SJCRH30 (cell line): Measurements from ENCODE around the gene FBLL1. TPM values are rescaled to one million over a fixed set of nuclear protein-coding genes. Genes with fewer than 3 reads are reported as not detected.
"Not testable (repeated sequence)": the region's sequence is repeated elsewhere in the genome, so short reads cannot be mapped to it uniquely, and the experiment has no call there.

Source experiments
- DNase-seq, 2 experiments: peaks; one replicate each; pipeline ENCODE4 v3.0.0-alpha.2; 2015 to 2020
- H3K27ac ChIP-seq: fragments of 250-450 bp; sonication (Bioruptor Pico); 2 replicates; pipeline ENCODE4 v1.5.1; 2020; ENCODE audit warnings: mild to moderate bottlenecking, moderate library complexity
- H3K27me3 ChIP-seq: fragments of 250-450 bp; sonication (Bioruptor Pico); 2 replicates; pipeline ENCODE4 v1.5.1; 2020; ENCODE audit warnings: mild to moderate bottlenecking, moderate library complexity
- H3K36me3 ChIP-seq: fragments of 250-450 bp; sonication (Bioruptor Pico); 2 replicates; pipeline ENCODE4 v1.5.1; 2020; ENCODE audit warnings: mild to moderate bottlenecking, moderate library complexity
- H3K4me1 ChIP-seq: fragments of 250-450 bp; sonication (Bioruptor Pico); 2 replicates; pipeline ENCODE4 v1.5.1; 2020; ENCODE audit warnings: mild to moderate bottlenecking, moderate library complexity
- H3K4me3 ChIP-seq: fragments of 250-450 bp; sonication (Bioruptor Pico); 2 replicates; pipeline ENCODE4 v1.5.1; 2020; ENCODE audit warnings: mild to moderate bottlenecking, moderate library complexity
- H3K9me3 ChIP-seq: fragments of 250-450 bp; sonication (Bioruptor Pico); replicated peaks from 2 replicates; pipeline ENCODE4 v1.5.1; 2020; ENCODE audit warnings: mild to moderate bottlenecking, moderate library complexity
- total RNA-seq: library from RNA; depleted of rRNA; stranded (reverse); fragments of >200 nt; shearing (Covaris generic); gene quantifications from 2 replicates; pipeline ENCODE4 v1.2.3, GENCODE V29; 2014

The FBLL1 gene
- total RNA-seq, 1 experiment from 2014 or later, result not detected

DNA sequence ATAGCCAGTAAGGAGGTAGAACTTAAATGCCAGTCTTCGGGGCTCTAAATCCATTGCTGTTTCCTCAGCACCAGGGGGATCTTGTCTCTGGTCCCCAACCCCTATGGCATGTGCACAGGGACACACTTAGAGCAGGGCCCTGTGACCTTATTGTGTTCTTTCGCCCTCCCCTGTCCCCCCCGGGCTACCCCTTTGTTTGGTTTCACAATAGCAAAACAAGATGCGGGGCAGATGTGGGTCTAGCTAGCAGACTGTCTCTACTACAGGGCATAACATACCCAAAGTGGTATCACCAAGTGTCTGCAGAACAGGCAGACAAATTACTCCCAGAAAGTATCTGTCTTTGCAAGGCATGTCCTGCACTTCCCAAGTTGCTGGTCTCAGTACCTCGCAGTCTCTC lies 2.1 kb downstream of the FBLL1 start:
- no peak overlapping the region for H3K4me3 ChIP-seq
- H3K27ac ChIP-seq, result no peak overlapping the region
- H3K27me3 ChIP-seq, result no peaks in the 10 kb centered on the region

DNA sequence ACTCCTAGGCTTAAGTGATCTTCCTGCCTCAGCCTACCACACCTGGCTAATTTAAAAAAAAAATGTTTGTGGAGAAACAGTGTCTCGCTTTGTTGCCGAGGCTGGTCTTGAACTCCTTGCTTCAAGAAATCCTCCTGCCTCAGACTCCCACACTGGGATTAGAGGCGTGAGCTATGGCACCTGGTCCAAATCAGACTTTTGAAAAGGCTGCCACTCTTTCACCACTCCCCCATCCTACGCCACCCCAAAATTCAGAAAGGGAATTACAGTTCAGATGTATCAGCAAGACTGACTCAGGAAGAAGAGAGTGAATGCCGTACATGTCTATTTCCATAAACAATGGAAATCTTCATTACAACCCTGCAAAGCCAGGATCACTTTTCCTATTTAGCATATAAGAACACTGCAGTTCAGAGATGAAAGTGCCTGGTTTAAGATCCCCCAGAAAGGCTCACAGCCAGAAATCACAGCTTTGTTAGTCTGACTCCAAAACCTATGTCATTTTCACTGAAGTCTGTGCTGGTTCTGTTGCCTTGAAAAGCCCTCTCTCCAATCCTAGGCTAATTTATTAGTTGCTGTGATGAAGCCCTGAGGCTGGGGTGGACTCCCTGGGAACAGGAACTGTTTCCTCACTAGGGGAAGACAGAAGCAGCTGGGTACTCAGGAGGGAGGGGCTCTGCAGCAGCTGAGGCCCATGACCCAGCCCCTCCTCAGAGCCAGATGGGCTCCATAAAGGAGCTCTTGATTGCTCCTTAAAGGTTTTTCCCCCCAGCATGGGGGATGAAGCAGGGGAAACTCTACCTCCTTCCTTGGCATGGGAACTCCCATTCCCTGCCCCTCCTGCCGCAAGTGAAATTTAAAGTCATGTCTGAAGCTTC lies 3.1 kb downstream of the FBLL1 start:
- Histone ChIP-seq H3K36me3 (no peaks in the 10 kb centered on the region), H3K27ac (no peak overlapping the region), H3K4me3 (no peak overlapping the region), H3K4me1 (no peaks in the 10 kb centered on the region), H3K27me3 (no peaks in the 10 kb centered on the region), H3K9me3 (no peaks in the 10 kb centered on the region)
- peak in 1 of 2 experiments; percentile 24 for DNase-seq

More for the DNA sequence above, 2.1 kb downstream of the FBLL1 start:
- Histone ChIP-seq H3K9me3 (no peaks in the 10 kb centered on the region), H3K4me1 (no peaks in the 10 kb centered on the region), H3K36me3 (no peaks in the 10 kb centered on the region)
- no peak for DNase-seq

DNA sequence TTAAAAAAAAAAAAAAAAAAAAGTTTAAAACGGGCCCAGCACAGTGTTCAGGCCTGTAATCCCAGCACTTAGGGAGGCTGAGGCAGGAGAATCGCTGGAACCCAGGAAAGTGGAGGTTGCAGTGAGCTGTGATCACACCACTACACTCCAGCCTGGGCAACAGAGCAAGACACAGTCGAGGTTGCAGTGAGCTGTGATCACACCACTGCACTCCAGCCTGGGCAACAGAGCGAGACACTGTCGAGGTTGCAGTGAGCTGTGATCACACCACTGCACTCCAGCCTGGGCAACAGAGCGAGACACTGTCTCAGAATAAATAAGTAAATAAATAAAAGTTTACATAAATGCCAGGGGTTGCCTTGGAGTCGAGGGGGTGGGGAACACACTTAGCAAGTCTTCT lies 5.2 kb downstream of the FBLL1 start:
- not testable (repeated sequence) for H3K4me1 ChIP-seq, H3K4me3 ChIP-seq, H3K36me3 ChIP-seq, H3K27ac ChIP-seq, H3K9me3 ChIP-seq, DNase-seq, H3K27me3 ChIP-seq

DNA sequence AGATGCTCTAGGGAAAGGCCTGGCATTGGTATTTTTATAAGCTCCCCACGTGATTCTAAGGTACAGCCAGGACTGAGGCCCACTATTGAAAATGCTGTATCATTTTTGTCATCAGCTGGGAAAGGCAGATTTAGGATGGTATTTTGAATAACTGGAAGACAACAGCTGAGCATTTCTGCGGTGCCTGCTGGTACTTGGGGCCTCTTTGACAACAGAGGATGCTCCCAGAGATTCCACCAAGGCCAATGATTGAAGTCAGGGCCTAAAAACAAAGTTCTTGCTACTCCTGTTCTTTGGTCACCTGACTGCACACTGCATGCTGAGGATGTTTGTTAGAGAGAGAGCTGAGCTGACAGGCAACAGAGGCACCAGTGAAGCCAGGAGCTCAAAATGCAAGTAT lies 8.1 kb downstream of the FBLL1 start:
- Histone ChIP-seq H3K36me3 (no peaks in the 10 kb centered on the region), H3K27me3 (no peaks in the 10 kb centered on the region), H3K27ac (no peak overlapping the region), H3K9me3 (no peaks in the 10 kb centered on the region; the same call in 1 of the 2 replicates), H3K4me1 (no peaks in the 10 kb centered on the region), H3K4me3 (no peak overlapping the region)
- DNase-seq, result no peak

DNA sequence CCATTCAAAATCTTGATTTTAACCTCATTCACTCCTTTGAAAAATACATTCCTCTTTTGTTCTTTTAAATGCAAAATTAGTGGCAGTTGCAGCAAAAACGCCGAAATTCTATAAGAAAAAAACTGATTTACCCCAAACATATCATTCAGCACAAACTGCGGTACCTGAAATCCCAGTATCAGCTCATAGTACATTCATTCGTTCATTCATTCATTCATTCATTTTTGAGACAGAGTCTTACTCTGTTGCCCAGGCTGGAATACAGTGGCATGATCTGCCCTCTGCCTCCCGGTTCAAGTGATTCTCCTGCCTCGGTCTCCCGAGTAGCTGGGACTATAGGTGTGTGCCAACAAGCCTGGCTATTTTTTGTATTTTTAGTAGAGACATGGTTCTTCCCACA lies 20.4 kb downstream of the FBLL1 start:
- H3K36me3 ChIP-seq, result peaks cover 73% of the 10 kb centered on the region
- no peaks in the 10 kb centered on the region for H3K27me3 ChIP-seq
- H3K9me3 ChIP-seq, result no peaks in the 10 kb centered on the region; the same call in 1 of the 2 replicates
- H3K4me1 ChIP-seq, result no peaks in the 10 kb centered on the region; the same call in 1 of the 2 replicates
- H3K4me3 ChIP-seq, result no peak overlapping the region
- H3K27ac ChIP-seq, result no peak overlapping the region
- DNase-seq, result no peak

DNA sequence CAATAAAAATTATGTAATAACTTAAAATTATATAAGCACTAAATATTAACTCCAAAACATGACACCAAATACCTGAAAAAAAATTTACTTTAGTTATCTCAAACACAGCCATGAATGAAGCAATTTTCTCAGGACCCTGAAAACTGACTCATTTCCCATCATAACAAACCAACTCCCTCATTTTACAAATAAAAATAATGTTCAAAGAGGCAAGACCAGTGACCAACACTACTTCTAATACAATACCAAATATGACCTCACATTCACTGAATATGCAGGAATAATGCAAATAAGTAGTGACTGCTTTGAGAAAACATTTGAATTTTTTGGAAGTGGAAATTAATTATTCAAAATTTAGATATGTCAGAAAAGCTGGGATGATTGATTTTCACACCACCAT lies 21.6 kb downstream of the FBLL1 start:
- Histone ChIP-seq H3K27me3 (no peaks in the 10 kb centered on the region), H3K4me1 (no peaks in the 10 kb centered on the region; the same call in 1 of the 2 replicates), H3K27ac (no peak overlapping the region), H3K36me3 (peaks cover 78% of the 10 kb centered on the region), H3K9me3 (no peaks in the 10 kb centered on the region; the same call in 1 of the 2 replicates), H3K4me3 (no peak overlapping the region)
- no peak for DNase-seq

DNA sequence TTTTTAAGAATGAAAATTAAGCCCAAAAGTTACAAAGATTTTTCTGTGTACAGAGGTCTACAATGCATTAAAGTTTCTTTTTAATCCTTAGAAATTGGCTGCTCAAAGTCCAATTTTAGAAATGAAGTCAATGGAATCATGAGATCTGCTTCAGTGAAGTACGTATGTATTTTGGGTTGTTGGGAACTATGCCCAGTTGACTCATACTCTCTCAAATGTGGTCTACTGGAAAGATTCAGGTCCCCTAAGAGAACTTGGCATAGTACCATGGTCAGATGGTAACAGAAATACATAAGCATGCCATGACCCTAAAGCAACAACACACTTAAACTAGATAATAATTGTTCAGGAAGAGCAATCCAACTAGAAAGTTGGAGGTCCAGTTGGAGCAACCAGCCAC lies 23.0 kb downstream of the FBLL1 start:
- DNase-seq, result no peak
- H3K27ac ChIP-seq, result no peak overlapping the region
- no peaks in the 10 kb centered on the region; the same call in 1 of the 2 replicates for H3K4me1 ChIP-seq

DNA sequence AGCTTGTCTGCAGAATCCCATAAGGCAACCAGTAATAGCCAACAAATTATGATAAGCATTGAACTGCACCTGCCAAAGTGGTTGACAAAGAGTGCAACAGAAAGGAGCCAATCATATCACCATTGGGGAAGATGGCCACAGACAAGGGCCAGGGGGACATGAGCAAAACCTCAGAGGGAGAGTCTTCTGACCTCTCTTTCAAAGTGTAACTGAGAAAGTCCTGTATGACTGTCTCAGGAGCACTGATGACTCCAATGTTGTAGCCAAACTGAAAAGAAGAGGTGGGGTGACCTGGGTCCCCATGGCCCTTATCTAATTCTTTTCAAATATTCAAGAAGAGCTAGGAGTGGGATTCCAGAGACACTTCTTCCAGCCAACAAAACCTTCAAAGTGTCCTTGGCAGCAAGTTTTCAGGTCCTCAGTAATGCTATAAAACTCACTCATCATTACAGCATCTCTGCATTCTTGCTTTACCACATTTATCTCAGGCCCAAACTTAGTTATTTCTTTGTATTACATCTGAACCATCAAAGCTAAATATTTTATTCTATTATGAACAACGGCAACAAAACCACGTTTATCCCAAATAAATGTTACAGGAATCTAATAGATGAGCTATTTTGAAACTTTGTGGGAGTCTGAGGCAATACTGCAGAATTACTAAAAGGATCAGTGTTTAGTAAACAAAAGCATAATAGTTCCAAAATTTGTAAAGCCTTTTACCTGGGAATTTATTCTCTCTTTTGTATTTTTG lies 24.4 kb downstream of the FBLL1 start:
- Histone ChIP-seq H3K27ac (no peak overlapping the region), H3K4me1 (no peaks in the 10 kb centered on the region; the same call in 1 of the 2 replicates), H3K27me3 (no peaks in the 10 kb centered on the region), H3K36me3 (peaks cover 92% of the 10 kb centered on the region), H3K9me3 (no peaks in the 10 kb centered on the region), H3K4me3 (no peak overlapping the region)
- no peak for DNase-seq

More for the DNA sequence above, 23.0 kb downstream of the FBLL1 start:
- H3K27me3 ChIP-seq, result no peaks in the 10 kb centered on the region
- H3K4me3 ChIP-seq, result no peak overlapping the region
- peaks cover 85% of the 10 kb centered on the region for H3K36me3 ChIP-seq
- H3K9me3 ChIP-seq, result no peaks in the 10 kb centered on the region; the same call in 1 of the 2 replicates

DNA sequence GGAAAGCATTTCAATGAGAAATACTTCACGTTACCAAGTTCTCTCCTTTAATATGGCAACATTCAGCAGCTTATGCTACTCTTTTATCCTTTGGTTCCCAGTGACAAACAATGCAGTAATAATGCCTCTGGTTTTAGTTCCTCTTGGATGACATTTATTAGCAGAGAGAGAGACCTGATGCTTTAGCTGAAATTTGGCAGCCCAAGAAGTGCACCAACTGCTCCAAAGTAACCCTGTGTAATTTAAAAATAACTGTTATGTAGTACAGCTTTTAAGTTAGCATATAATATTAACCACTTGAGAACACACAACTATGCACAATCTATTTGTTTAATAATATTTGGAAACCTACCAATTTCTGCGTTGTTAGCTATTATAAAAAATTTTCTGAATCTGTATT lies 28.3 kb downstream of the FBLL1 start:
- no peak for DNase-seq
- H3K4me3 ChIP-seq, result no peak overlapping the region
- peaks cover 94% of the 10 kb centered on the region for H3K36me3 ChIP-seq
- H3K4me1 ChIP-seq, result no peaks in the 10 kb centered on the region
- H3K27ac ChIP-seq, result no peak overlapping the region
- H3K9me3 ChIP-seq, result no peaks in the 10 kb centered on the region; the same call in 1 of the 2 replicates
- no peaks in the 10 kb centered on the region for H3K27me3 ChIP-seq

DNA sequence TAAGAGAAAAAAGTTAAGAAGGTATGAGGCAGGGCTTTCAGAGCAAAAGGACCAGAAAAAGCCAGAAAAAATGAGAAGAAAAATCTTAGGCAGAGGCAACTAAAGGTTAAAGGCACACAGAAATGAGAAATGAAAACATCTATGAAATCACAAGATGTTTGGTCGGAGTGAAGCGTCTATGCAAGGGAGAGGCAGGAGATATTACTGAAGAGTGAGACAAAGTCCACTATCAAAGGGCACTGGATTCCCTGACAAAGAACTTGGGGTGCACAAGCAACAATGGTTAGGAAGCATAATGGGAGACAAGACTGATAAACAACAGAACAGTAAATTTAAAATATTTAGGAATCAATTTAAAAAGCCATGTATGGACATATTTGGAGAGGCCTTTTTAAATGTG lies 33.2 kb downstream of the FBLL1 start:
- H3K36me3 ChIP-seq, result peaks cover 92% of the 10 kb centered on the region
- H3K4me3 ChIP-seq, result no peak overlapping the region

DNA sequence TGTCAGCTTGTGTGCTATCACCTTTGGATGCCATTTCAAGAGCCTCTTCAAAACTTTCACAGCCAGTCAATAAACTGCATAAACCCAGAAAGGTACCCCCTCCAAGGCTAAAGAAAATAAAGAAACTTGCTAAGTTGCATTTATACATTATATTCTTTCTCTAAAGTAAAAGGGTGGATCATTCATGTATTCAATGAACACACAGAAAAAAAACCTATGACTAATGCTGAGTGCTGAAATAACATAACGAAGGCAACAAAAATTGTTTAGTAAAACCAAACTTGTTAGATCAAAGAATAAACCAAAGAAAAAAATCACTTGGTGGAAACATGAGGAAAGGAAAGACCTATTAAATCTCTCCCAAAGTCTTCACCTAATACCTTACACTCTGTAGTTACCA lies 34.9 kb downstream of the FBLL1 start:
- no peaks in the 10 kb centered on the region; the same call in 1 of the 2 replicates for H3K9me3 ChIP-seq
- no peak overlapping the region for H3K27ac ChIP-seq
- no peak overlapping the region for H3K4me3 ChIP-seq
- H3K27me3 ChIP-seq, result no peaks in the 10 kb centered on the region
- no peaks in the 10 kb centered on the region for H3K4me1 ChIP-seq
- H3K36me3 ChIP-seq, result peaks cover 88% of the 10 kb centered on the region
- DNase-seq, result no peak

More for the DNA sequence above, 33.2 kb downstream of the FBLL1 start:
- Histone ChIP-seq H3K9me3 (no peaks in the 10 kb centered on the region; the same call in 1 of the 2 replicates), H3K4me1 (no peaks in the 10 kb centered on the region), H3K27ac (no peak overlapping the region), H3K27me3 (no peaks in the 10 kb centered on the region)
- DNase-seq, result no peak

DNA sequence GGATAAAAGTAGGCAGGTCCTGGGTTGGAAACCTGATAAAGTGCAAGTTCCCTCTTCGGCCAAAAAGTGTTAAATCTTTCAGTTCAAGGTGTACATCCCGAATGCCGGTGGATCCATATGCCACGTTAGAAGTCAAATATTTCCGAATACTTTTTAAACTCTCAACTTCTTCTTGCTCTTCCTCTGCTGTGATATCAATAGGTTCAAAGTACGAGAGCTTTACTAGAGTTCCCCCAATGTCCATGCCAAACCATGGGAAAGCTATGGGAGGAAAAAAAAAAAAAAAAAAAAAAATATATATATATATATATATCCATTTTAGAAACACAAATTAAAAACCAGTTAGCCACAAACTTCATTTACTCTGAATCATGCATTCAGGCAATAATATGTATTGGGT lies 39.6 kb downstream of the FBLL1 start:
- no peak for DNase-seq
- Histone ChIP-seq H3K36me3 (peaks cover 61% of the 10 kb centered on the region), H3K4me1 (no peaks in the 10 kb centered on the region), H3K9me3 (no peaks in the 10 kb centered on the region), H3K27me3 (no peaks in the 10 kb centered on the region), H3K27ac (no peak overlapping the region), H3K4me3 (no peak overlapping the region)

DNA sequence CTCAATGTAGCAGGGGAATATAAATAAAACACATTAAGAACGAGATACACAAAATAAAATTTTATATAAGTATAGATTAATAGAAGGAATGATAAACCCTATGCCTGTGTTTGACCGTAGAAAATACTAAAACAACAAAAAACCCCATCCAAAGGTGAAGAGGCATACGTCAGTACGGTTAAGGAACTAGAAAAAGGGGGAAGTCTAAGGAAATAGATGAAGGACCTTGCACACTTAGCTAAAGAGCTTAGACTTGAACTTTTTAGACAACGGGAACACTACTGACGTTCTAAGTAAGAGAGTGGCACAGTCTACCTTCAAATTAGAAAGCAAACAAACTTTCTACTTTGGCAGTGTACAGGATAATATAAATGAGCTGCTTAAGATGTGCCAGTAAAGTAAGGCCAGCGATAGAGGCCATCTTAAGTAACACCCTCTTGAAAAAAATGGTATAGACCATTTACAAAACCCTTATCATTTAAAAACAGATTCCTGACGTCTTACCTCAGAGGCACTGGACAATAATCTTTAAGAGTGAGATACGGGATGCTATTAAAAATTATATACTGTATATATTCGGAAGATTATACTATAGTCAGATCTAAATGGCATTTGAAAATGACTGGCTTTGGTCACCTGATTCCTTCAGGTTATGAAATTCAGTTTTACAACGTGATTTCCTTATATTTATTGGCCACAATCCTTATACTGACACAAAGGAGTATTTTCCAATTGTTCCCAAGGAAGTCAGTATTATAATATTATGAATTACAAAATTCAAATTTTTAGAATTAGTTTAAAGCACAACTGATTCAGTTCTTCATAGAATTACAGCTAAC lies 41.6 kb downstream of the FBLL1 start:
- Histone ChIP-seq H3K36me3 (peaks cover 55% of the 10 kb centered on the region), H3K4me3 (no peak overlapping the region), H3K4me1 (no peaks in the 10 kb centered on the region), H3K9me3 (no peaks in the 10 kb centered on the region), H3K27ac (no peak overlapping the region), H3K27me3 (no peaks in the 10 kb centered on the region)
- DNase-seq, result no peak

DNA sequence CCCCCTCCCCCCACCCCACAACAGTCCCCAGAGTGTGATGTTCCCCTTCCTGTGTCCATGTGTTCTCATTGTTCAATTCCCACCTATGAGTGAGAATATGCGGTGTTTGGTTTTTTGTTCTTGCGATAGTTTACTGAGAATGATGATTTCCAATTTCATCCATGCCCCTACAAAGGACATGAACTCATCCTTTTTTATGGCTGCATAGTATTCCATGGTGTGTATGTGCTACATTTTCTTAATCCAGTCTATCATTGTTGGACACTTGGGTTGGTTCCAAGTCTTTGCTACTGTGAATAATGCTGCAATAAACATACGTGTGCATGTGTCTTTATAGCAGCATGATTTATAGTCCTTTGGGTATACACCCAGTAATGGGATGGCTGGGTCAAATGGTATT lies 44.6 kb downstream of the FBLL1 start:
- H3K27ac ChIP-seq, H3K4me1 ChIP-seq, H3K27me3 ChIP-seq, DNase-seq, H3K9me3 ChIP-seq, H3K4me3 ChIP-seq: not testable (repeated sequence)
- H3K36me3 ChIP-seq, result peaks cover 43% of the 10 kb centered on the region
